H1 (cell line): Measurements from ENCODE around the gene KIF1B. TPM values are rescaled to one million over a fixed set of nuclear protein-coding genes. Genes with fewer than 3 reads are reported as not detected.

Experiments used
- CHD7 ChIP-seq: fragments of 300-600 bp; sonication (generic); IDR thresholded peaks from 2 replicates; pipeline ENCODE4 v1.7.1; 2012; ENCODE audit warnings: low read length, moderate library complexity, mild to moderate bottlenecking, inconsistent platforms; ENCODE audit not compliant: insufficient replicate concordance
- PHF8 ChIP-seq: fragments of 200-600 bp; sonication (generic); conservative IDR thresholded peaks from 2 replicates; pipeline ENCODE4 v1.7.1; 2012; ENCODE audit warnings: low read depth, mild to moderate bottlenecking, inconsistent platforms, low read length, moderate library complexity
- RNF2 ChIP-seq: fragments of 200-900, 300-1000 bp; sonication (generic); IDR thresholded peaks from 2 replicates; pipeline ENCODE4 v1.7.1; 2016; ENCODE audit warnings: borderline replicate concordance, low read depth, mild to moderate bottlenecking, antibody characterized with exemption, low read length; ENCODE audit not compliant: poor library complexity, severe bottlenecking; ENCODE audit errors: missing control alignments
- polyA plus RNA-seq, 7 experiments: library from polyadenylated mRNA; depleted of rRNA in 3 of 7; stranded (reverse) in 5 of 7; unstranded in 2 of 7; fragments of >200 nt in 5 of 7; fragments of 200-250 nt in 2 of 7; gene quantifications; 1 replicate in 5 of 7; 2 replicates in 1 of 7; 4 replicates in 1 of 7; pipeline versions ENCODE4 v1.2.1 to v1.2.3, GENCODE V29; 2011 to 2013; ENCODE audit warnings: missing spikeins in 2 of 7, mixed read lengths in 2 of 7
- total RNA-seq: library from RNA; stranded (reverse); fragmentation: NEBNext Ultra II Directional; extraction: Animal tissue kit (Norgen Biotek cat#: 25700); gene quantifications from 2 replicates; pipeline ENCODE4 v1.2.1, GENCODE V29; 2021

The KIF1B gene
- total and polyA plus RNA-seq, 2 of the 8 experiments (the other 6 are each of a cell fraction or from before 2014, with no cell fraction given), result 39.1 to 74.2 TPM

- TF ChIP-seq CHD7, result no peak
- no peak for TF ChIP-seq RNF2
- TF ChIP-seq PHF8, result no peak
Measured at GRCh38 chr1:10213186-10213705, 2.9 kb downstream of the KIF1B start (continued).
